ENCODE measurements around the gene PLEKHA8. TPM values are rescaled to one million over a fixed set of nuclear protein-coding genes. Genes with fewer than 3 reads are reported as not detected.

The PLEKHA8 gene
- polyA plus RNA-seq, 3 donors: 18.6 to 22.3 (median 18.9) TPM

DNA sequence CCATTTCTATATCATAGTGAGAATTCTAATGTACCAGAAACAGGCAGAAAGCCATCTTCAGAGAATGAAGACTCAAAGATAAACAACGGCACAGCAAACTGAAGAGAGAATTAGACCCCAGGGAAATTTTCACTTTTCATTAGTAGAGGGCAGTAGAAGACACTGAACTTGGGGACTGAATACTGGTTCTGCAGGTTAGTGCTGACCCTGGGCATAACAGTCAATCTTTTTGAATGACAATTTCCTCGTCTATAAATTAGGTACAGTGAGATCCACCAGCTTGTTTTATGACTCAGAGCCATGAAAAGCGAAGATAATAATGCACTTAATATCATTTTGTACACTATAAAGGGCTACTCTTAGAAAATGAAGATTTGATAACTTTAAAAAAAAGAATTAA lies 15.5 kb upstream of the PLEKHA8 start:
- DNase-seq (ENCODE audit: extremely low read depth in 1 of 11, low read depth in 9 of 11, low spot score in 4 of 11): no peak

DNA sequence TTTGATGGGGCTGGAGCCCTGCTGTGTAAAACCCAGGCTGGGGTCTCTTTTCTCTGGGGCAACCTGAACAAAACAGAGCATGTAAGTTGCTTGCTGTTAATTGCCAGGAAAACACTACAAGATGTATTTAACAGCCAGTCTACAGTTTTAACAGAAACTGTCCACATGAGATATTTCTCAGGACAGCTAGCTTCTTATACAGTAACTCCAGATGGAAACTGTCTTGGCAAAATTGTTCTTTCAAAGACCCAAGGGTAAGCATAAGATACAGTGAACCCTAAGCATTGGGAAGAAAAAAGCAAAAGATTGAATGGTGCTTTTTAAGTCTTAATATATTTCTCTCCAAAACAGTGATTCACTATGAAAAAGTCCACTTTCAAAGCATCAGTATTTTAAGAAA lies 9.8 kb upstream of the PLEKHA8 start:
- DNase-seq (ENCODE audit: extremely low read depth in 1 of 11, low read depth in 9 of 11, low spot score in 4 of 11): no peak

DNA sequence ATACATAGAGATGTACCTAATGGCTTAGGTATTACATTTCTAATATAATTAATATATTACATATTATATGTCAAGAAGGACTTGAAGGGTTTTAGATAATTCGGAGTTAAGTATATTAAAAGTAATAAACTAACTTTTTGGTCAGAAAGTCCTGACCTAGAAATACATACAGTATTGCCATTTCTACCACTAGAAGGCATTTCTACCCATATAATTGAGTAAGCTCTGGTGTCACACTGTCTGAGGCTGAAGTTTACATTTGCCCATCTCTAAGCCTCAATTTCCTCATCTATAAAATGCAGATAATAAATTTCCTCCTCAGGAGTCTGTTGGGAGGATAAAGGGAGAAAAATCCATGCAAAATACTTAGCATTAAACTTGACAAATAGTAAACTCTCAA lies 8.8 kb upstream of the PLEKHA8 start:
- DNase-seq (ENCODE audit: extremely low read depth in 1 of 11, low read depth in 9 of 11, low spot score in 4 of 11): no peak

DNA sequence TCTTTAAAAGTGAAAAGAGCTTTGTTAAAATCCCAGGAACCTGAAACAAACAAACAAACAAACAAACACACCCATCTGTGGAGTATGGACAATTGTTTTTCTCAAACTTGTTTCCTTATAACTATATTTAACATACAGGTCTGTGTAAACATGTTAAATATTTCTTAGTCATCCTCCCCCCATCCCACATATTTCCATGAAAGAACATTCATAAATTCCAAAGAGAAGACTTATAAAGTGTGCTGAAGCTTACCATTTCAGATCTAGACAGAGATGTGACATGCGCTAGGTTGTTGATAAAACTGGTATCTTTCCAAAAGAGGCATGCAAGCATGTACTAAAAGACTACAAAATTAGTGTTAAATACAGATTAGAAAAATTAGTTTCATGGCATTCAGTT lies 8.3 kb upstream of the PLEKHA8 start:
- no peak for DNase-seq (ENCODE audit: extremely low read depth in 1 of 11, low read depth in 9 of 11, low spot score in 4 of 11)

DNA sequence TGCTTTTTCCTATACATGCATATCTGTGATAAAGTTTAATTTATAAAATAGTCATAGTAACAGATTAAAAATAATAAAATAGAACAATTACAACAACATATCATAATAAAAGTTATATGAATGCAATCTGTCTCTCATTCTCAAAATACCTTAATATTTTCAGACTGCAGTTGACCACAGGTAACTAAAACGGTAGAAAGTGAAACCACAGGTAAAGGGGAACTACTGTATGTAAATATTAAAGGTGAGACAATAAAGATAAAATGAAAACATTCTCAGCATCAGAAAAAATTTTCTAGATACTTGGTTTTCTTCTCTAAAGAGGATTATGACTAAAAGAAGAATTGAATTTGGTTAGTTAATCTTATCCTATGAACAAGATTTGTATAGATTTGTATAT lies 7.7 kb upstream of the PLEKHA8 start:
- no peak for DNase-seq (ENCODE audit: extremely low read depth in 1 of 11, low read depth in 9 of 11, low spot score in 4 of 11)

DNA sequence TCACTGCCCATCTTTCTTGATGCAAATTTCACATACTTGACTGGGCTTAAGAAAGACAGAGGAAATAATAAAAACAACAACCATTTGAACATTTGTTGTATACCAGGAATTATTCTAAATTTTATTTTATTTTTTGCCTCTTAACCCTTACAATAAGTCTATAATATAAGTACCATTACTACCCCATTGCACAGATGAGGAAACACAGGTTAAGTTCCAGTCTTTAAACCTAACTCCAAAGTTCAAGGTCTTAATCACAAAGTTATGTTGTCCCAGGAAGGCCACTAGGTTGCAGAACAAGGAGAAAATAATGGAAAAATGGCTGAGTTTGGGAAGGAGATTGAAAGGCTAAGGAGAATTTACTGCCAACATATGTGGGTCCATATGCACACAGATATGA lies 5.2 kb upstream of the PLEKHA8 start:
- DNase-seq (ENCODE audit: extremely low read depth in 1 of 11, low read depth in 9 of 11, low spot score in 4 of 11): no peak

DNA sequence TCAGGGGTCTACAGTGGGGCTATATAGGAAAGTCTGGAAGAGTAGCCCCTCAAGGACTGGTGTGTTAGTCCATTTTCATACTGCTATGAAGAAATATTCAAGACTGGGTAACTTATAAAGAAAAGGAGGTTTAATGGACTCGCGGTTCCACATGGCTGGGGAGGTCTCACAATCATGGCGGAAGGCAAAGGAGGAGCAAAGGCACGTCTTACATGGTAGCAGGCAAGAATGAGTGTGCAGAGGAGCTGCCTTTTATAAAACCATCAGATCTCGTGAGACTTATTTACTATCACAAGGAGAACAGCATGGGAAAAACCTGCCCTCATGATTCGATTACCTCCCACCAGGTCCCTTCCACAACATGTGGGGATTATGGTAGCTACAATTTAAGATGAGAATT lies 4.7 kb upstream of the PLEKHA8 start:
- DNase-seq (ENCODE audit: extremely low read depth in 1 of 11, low read depth in 9 of 11, low spot score in 4 of 11): no peak

DNA sequence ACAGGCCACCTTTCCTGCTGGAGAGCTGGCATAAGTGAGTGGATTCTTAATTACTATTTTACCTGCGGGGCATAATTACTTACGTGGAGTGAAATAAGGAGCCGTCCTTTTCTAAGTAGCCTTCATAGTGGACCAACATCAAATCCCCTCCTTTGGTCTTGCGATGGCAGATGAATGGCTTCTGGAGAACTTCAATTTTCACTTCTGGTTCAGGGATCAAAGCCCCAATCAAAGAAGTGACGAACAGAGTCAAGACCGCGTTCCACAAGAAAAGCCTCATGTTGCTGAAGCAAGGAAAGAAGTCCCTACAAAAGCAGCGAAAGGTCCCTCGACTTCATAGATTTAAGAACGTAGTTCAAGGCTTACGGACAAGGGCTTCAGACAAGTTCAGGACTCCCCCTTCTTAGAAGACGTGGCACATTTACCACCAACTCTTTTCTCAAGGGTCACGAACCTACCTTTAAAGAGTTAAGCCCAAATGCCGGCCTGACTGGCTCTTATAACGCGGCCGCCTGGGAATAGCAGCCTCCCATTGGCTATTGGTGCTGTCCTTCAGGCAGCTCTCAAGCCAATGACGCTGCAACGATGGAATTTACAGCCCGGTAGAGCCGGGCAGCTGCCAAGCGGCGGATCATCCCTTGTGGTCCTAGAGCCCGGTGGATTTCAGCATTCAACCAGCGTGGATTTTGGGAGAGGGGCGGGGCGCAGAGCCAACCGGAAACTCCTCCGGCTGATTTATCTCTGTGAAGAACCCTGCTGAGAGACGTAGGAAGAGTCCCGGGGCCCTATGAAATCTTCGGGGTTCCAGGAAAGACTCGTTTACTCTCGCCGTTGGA lies 1.8 kb upstream of the PLEKHA8 start, which contains the start of gene FKBP14:
Gene FKBP14 (minus strand): TSS at position 474 of the 836 bp plus-strand sequence. CDS start 194 bp downstream, at position 280.
- DNase-seq (ENCODE audit: extremely low read depth in 1 of 11, low read depth in 9 of 11, low spot score in 4 of 11): peak; percentile 96 to 100 (median 99)

DNA sequence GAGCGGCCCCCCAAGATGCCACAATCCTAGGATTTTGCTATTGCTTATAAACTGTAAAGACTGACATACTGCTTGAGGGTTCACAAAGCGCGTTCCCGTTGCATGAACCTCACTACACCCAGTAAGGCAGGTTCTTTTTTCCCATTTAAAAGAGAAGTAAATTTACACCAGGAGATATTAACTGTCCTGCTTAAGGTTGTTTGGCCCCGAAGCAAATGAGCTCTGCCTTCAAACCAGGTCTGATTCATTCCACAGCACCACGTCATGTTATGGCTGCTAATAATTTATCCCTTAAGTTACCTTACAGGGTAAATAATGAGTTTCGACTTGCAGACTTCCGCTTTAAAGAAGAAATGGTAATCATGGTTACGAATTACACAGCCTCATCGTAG lies 1.2 kb upstream of the PLEKHA8 start:
- DNase-seq (ENCODE audit: extremely low read depth in 1 of 11, low read depth in 9 of 11, low spot score in 4 of 11): peak in 2 of 11 donors; percentile 39 to 44

DNA sequence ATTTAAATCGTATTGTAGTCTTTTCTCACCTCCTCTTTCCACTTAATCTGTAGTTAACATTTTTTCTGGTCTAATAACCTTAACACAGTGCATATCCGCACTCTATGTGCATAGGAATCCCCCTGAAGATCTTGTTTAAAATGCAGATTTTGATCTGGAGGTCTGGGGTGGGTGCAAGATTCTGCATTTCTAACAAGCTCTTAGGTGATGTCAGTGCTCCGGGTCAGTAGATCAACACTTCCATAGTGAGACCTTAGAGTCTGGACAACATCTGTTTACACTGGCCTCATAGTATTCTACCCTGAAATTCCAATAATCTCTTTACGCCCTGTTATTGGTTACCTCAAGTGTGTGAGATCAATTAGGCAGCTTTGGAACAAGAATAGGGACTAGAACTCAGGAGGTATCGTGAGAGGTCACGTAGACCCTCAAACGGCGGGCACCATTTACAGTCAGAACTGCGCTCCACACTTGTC lies 434 bp upstream of the PLEKHA8 start:
- DNase-seq (ENCODE audit: extremely low read depth in 1 of 11, low read depth in 9 of 11, low spot score in 4 of 11): no peak

DNA sequence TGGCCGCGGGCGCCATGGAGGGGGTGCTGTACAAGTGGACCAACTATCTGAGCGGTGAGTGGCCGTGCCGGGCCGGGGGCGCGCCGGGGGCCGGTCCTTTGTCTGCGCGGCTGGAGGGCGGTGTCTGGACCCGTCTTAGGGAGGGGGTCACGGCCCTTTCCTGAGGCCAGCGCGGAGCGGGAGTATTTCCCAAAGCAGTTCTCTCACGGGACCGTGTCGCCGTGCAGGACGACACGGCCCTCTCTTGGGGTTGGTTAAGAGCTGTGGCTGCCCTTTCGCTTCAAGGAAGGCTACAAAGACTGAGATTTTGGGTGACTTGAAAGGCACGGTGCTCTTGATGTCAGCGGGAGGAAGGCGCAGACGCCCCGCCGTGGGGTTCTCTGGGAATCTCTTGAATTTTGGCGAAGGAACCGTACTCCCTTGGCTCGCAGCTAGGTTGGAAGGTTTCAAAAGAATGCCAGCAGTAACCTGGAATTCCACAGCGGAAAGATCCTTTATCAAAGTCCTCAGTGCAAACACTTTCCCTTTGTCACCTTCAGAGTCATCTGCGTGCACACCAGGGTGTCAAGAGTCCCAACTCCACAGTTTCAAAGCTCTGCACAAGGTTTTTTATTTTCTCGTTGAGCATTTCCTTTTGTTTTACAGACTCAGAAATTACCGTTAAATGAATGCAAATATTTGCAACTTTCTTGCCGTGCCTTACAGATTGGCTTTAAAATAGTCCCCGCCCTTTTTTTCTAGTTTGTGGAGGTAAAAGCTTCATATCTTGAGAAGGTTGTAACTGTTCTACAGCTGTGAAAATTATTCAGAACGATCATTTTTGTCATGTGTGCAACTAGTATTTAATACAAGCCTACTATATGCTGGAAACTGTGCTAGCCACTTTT lies 780 bp downstream of the PLEKHA8 start:
- DNase-seq (ENCODE audit: extremely low read depth in 1 of 11, low read depth in 9 of 11, low spot score in 4 of 11): peak in 6 of 11 donors; percentile 20 to 43 (median 36)

DNA sequence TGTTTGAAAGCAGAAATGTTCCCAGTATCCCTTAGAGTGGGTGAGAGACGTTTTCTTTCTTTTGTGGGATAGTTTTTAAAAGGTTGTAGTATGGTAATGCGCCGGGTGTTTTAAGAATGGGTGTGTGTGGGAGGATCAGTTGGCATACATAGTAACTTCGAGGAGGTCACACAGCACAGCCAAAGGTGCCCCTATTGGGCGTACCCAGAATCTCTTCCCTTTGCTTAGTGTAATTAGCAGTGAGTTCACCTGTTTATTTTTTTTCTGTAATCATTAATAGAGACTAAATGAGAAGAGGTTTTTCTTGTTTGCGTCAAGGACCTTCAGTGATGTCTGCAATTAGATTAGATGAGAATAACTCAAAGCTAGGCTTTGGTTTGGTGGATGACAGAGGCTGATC lies 1.5 kb downstream of the PLEKHA8 start:
- no peak for DNase-seq (ENCODE audit: extremely low read depth in 1 of 11, low read depth in 9 of 11, low spot score in 4 of 11)

DNA sequence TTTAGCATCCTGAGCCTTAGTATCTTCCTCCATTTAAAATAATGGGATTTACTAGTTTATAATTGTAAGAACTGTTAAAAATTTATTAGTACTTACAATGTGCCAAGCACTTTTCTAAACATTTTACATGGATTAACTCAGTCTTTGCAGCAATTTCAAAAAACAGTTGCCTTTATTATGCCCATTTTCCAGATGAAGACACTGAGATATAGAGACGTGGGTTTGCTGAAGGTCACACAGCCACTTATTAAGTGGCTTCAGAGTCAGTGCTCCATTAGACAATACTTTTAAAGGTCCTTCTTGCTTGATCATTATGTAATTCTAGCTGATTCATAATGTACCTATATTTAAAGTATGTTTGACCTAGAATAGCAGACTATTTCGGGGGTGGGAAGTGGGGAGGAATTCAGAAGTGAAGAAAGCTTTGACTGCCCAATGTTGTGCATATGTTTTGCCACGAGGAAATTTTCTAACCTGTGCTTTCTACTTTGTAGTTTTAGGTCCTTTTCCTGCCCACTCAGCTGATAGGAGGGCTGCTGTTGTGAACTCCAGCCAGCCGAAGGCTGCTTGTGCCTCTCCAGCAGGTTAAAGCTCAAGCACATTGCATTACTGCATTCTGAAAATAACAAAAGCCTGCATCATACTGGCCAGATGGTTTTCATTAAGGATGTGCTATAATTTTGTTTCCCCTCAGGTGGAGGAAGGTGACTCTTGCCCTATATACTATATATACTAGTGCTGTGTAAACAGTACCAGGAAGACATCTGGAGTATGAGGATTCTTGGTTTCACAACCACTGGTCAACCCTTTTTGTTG lies 4.3 kb downstream of the PLEKHA8 start:
- no peak for DNase-seq (ENCODE audit: extremely low read depth in 1 of 11, low read depth in 9 of 11, low spot score in 4 of 11)

DNA sequence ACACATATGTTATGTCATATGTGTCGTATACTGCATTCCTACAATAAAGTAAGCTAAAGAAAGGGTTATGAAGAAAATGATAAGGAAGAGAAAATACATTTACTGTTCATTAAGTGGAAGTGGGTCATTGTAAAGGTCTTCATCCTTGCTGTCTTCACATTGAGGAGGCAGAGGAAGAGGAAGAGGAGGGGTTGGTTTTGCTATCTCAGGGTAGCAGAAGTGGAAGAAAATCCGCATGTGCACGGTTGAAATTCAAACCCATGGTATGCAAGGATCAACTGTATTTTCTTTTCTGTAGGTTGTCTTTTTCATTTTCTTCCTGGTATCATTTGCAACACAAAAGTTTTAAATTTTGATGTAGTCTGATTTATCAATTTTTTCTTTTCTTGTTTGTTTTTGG lies 6.3 kb downstream of the PLEKHA8 start:
- no peak for DNase-seq (ENCODE audit: extremely low read depth in 1 of 11, low read depth in 9 of 11, low spot score in 4 of 11)

DNA sequence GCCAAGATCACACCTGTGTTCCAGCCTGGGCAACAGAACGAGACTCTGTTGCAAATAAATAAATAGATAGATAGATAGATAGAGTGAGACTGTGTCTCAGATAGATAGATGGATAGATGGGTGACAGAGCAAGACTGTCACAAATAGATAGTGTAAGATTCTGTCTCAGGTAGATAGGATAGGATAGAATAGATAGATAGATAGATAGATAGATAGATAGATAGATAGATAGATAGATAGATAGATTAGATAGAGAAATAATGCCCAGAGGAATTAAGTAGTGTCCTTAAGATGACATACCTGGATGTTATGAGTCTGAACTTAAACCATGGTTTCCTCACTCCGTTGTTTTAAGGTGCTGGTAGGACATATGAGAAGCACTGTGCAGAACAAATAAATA lies 8.0 kb downstream of the PLEKHA8 start:
- DNase-seq (ENCODE audit: extremely low read depth in 1 of 11, low read depth in 9 of 11, low spot score in 4 of 11): no peak

DNA sequence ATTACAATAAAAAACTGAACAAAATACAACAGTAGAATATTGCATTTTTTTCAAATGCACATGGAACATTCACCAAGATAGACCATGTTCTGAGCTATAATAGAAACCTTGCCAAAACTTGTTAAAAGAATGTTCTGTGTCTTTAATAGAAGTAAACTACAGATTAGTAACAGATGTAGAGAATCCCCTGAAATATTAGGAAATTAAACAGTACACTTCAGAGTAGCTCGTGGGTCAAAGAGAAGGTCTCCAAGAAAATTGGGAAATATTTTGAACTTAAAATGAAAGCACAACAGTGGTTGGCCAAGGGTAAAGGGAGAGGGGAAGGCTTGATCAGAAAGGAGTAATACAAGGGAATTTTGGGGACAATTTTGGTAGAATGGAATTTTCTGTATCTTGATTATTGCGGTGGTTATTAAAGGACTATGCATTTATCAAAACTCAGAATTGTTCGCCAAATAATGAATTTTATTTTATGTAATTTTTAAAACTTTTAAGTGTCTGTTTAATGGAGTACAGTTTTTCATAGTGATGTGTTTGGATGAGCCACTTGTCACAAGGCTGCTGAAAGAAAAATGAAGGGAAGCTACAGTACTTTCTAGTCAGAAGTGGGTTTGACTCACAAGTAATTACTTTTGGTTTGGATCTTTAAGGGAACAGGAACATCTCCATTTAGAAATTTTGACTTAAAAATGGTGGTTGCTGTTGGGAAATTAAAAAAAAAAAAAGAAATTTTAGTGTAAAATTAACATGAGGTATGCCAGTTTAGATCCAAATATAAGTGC lies 10.2 kb downstream of the PLEKHA8 start:
- DNase-seq (ENCODE audit: extremely low read depth in 1 of 11, low read depth in 9 of 11, low spot score in 4 of 11): no peak

DNA sequence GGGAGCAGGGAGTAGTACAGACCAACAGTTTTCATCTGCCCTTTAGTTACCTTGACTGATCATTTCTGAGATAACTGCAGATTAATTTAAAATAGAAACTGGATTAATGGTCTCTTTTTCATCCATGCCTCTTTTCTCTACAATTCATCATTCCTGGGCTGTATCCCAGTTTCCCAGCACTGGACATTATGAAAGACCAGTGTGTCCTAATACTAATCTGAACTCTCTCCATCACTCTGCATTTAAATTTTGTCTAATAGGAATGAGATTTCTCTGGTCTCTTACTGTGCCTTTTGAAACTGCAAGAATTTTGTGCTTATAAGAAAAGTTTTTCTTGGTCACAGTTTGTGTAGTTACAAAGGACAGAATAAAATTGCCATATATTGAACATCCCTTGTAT lies 12.7 kb downstream of the PLEKHA8 start:
- DNase-seq (ENCODE audit: extremely low read depth in 1 of 11, low read depth in 9 of 11, low spot score in 4 of 11): no peak

DNA sequence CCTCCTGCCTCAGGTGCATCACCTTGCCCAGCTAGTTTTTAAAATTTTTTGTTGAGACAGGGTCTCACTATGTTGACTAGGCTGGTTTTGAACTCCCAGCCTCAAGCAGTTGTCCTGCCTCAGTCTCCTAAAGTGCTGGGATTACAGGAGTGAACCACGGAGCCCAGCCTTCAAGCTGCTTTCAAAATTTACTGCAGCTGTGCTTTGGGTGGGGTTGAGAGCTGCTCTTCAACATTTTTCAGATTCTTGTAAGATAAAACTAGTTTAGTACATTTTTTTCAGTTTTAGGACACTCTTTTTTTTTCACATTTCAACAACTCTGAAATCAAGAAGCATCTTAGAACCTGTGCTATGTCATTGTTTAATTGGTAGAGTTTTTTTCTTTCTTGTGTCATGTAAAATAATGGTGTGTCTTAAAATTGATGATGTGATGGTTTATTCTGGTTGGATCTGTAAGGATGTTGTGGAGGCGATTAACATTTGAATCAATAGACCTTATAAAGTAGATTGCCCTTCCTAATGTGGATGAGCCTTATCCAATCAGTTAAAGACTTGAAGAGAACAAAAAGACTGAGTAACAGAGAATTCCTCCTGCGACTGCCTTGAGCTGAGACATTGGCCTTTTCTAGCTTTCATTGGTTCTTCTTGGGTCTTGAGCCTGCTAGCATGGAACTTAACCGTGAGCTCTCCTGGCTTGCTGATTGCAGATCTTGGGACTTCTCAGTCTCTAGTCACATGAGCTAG lies 13.5 kb downstream of the PLEKHA8 start:
- no peak for DNase-seq (ENCODE audit: extremely low read depth in 1 of 11, low read depth in 9 of 11, low spot score in 4 of 11)
